Sigmoid colon (tissue), 3 donors: ENCODE measurements around the gene OCEL1.

Experiments used
- CTCF ChIP-seq, 4 experiments: fragments of 450-650 bp in 3 of 4; fragments of 200-600 bp in 1 of 4; IDR thresholded peaks; one replicate each; pipeline ENCODE4 v1.5.1; 2016 to 2019; ENCODE audit warnings: antibody characterized with exemption in 4 of 4, mild to moderate bottlenecking in 3 of 4, moderate library complexity in 2 of 4
- POLR2A ChIP-seq, 2 donors: fragments of 450-650 bp; IDR thresholded peaks; one replicate each; pipeline ENCODE4 v1.6.1; 2016; ENCODE audit warnings: antibody characterized with exemption in 2 of 2, mild to moderate bottlenecking in 2 of 2, moderate library complexity in 2 of 2

GRCh38 chr19:17255150-17255621 lies 29.2 kb downstream of the OCEL1 start:
- TF ChIP-seq CTCF (IDR thresholded peaks at IDR 0.05) (no peak), POLR2A (IDR thresholded peaks at IDR 0.05) (no peak)
